Caco-2 (cell line): ENCODE measurements around the gene POLR2J3. TPM values are rescaled to one million over a fixed set of nuclear protein-coding genes. Genes with fewer than 3 reads are reported as not detected.
"Not testable (repeated sequence)": the region's sequence is repeated elsewhere in the genome, so short reads cannot be mapped to it uniquely, and the experiment has no call there.

Source experiments
- Bru-seq: library from RNA; stranded (reverse); fragments of 400-500 nt; gene quantifications from one replicate; lab custom pipeline; 2021; lab: Mats Ljungman, UMichigan
- BruChase-seq, 2 experiments: library from RNA; stranded (reverse); fragments of 400-500 nt; gene quantifications; one replicate each; lab custom pipeline; 2021; lab: Mats Ljungman, UMichigan
- BruUV-seq: library from RNA; stranded (reverse); fragments of 400-500 nt; replicated peaks from 2 replicates; lab custom pipeline; 2021; lab: Mats Ljungman, UMichigan
- CTCF ChIA-PET: fragments of 300-600 bp; sonication (Branson Sonifier 250); formaldehyde crosslinking; loops from one replicate; lab custom pipeline; 2022; ENCODE audit warnings: antibody characterized with exemption; lab: Charles Lee
- POLR2A ChIA-PET: fragments of 300-600 bp; sonication (Branson Sonifier 250); formaldehyde crosslinking; loops from one replicate; lab custom pipeline; 2022; ENCODE audit warnings: antibody characterized with exemption; lab: Charles Lee
- DNase-seq, 2 experiments: peaks; one replicate each; pipeline versions ENCODE4 v3.0.0 to v3.0.0-alpha.2; 2020 to 2022
- H3K27me3 ChIP-seq: replicated peaks from 2 replicates; pipeline ENCODE4 v1.6.0; 2011; ENCODE audit warnings: low read length; ENCODE audit not compliant: control insufficient read depth, insufficient read depth
- H3K36me3 ChIP-seq: 2 replicates; pipeline ENCODE4 v1.5.1; 2011; ENCODE audit warnings: low read length; ENCODE audit not compliant: control insufficient read depth, insufficient read depth
- H3K4me1 ChIP-seq: fragments of 250-450 bp; sonication (Bioruptor Pico); 2 replicates; pipeline ENCODE4 v1.5.1; 2020; ENCODE audit warnings: mild to moderate bottlenecking
- H3K4me3 ChIP-seq: 2 replicates; pipeline ENCODE4 v1.5.1; 2011; ENCODE audit warnings: low read depth, mild to moderate bottlenecking, control low read depth, low read length
- H3K9me3 ChIP-seq: fragments of 250-450 bp; sonication (Bioruptor Pico); 2 replicates; pipeline ENCODE4 v1.5.1; 2020; ENCODE audit warnings: mild to moderate bottlenecking, moderate library complexity
- H3K27ac Mint-ChIP-seq: one replicate; pipeline ENCODE4 v1.8.0; 2022; ENCODE audit warnings: mixed read lengths; ENCODE audit not compliant: unreplicated experiment
- H3K27me3 Mint-ChIP-seq: one replicate; pipeline ENCODE4 v1.8.0; 2022; ENCODE audit warnings: mixed read lengths; ENCODE audit not compliant: insufficient read depth, unreplicated experiment
- H3K36me3 Mint-ChIP-seq: one replicate; pipeline ENCODE4 v1.8.0; 2022; ENCODE audit warnings: mild to moderate bottlenecking, mixed read lengths; ENCODE audit not compliant: insufficient read depth, unreplicated experiment
- H3K4me1 Mint-ChIP-seq: one replicate; pipeline ENCODE4 v1.8.0; 2022; ENCODE audit warnings: low read depth, mixed read lengths; ENCODE audit not compliant: unreplicated experiment
- H3K4me3 Mint-ChIP-seq: one replicate; pipeline ENCODE4 v1.8.0; 2022; ENCODE audit warnings: mild to moderate bottlenecking, moderate library complexity, mixed read lengths; ENCODE audit not compliant: unreplicated experiment
- H3K9me3 Mint-ChIP-seq: one replicate; pipeline ENCODE4 v1.8.0; 2022; ENCODE audit warnings: mixed read lengths; ENCODE audit not compliant: unreplicated experiment
- CTCF ChIP-seq, 2 experiments: fragments of 200-600 bp in 1 of 2; IDR thresholded peaks; 1 replicate in 1 of 2; 2 replicates in 1 of 2; pipeline versions ENCODE4 v1.5.1 to v1.8.0; 2011 to 2022; ENCODE audit warnings: antibody characterized with exemption in 1 of 2, control low read depth in 1 of 2, inconsistent platforms in 1 of 2, low read depth in 1 of 2, low read length in 1 of 2, mild to moderate bottlenecking in 1 of 2, moderate library complexity in 1 of 2; ENCODE audit not compliant: insufficient read depth in 1 of 2, severe bottlenecking in 1 of 2, unreplicated experiment in 1 of 2
- intact Hi-C: fragments of 100-400 bp; cut with micrococcal nuclease; formaldehyde crosslinking; loops from one replicate; pipeline ENCODE4 v1.10.0; 2022; ENCODE audit not compliant: unreplicated experiment
- long read RNA-seq: library from polyadenylated mRNA; stranded (forward); transcript quantifications from one replicate; pipeline ENCODE4 v2.0.0, GENCODE V29; 2022
- total RNA-seq: library from RNA; stranded (reverse); gene quantifications from 2 replicates; pipeline ENCODE4 v1.2.3, GENCODE V29; 2022

POLR2J3 gene
- 34.4 and 37.4 TPM in 2 replicates for total RNA-seq
- percentile 75 among the genes with signal in this experiment for Bru-seq, nascent RNA
- percentile 78 among the genes with signal in this experiment for BruChase-seq, experiment 1, labeled RNA remaining after a 2-hour chase
- BruChase-seq, experiment 2, labeled RNA remaining after a 6-hour chase, result percentile 86 among the genes with signal in this experiment
- long read RNA-seq, full-length matches to known transcripts, result 25 of 26 reads
- long read RNA-seq, partial matches to known transcripts, result 0 of 26 reads
- long read RNA-seq, other reads (novel, unspliced or antisense), result 1 of 26 reads

- H3K36me3 Mint-ChIP-seq, H3K27ac Mint-ChIP-seq, intact Hi-C loops, H3K9me3 ChIP-seq, H3K9me3 Mint-ChIP-seq, H3K4me1 ChIP-seq, H3K4me1 Mint-ChIP-seq, H3K27me3 Mint-ChIP-seq, H3K27me3 ChIP-seq, H3K36me3 ChIP-seq, BruUV-seq: not testable (repeated sequence)
- peak; percentile 61 to 81 for TF ChIP-seq CTCF (IDR thresholded peaks at IDR 0.05; ENCODE audit: insufficient read depth in 1 of 2, low read depth in 1 of 2, low read length in 1 of 2, severe bottlenecking in 1 of 2, unreplicated experiment in 1 of 2)
- CTCF ChIA-PET, result interaction anchor here (0.6 to 0.9 kb wide), 3 partner anchors 176 to 529 kb away, joined by 3 to 5 read pairs (median 4); no protein-coding TSS in a partner anchor
- POLR2A ChIA-PET, result interaction anchor here (0.6 kb wide), 1 partner anchor 503 kb away, joined by 4 read pairs; the partner anchor contains the start of gene ARMC10
- H3K4me3 Mint-ChIP-seq, result peak within 1 kb of the TSS; percentile 67
- H3K4me3 ChIP-seq, result peak within 1 kb of the TSS; percentile 51
- DNase-seq, result peak; percentile 97 to 100
Observed at GRCh38 chr7:102572261-102573239, at the start of gene POLR2J3. TSS of gene POLR2J3 (minus strand) at chr7:102572583. CDS start at chr7:102572521, 62 bp downstream.

GRCh38 chr7:102618122-102618521 is 45.7 kb upstream of the POLR2J3 start:
- DNase-seq, H3K9me3 Mint-ChIP-seq, H3K27me3 ChIP-seq, H3K27me3 Mint-ChIP-seq, H3K27ac Mint-ChIP-seq, CTCF ChIA-PET, H3K4me3 ChIP-seq, POLR2A ChIA-PET, H3K36me3 ChIP-seq, intact Hi-C loops, H3K36me3 Mint-ChIP-seq, BruUV-seq, H3K4me1 Mint-ChIP-seq, H3K4me3 Mint-ChIP-seq, H3K9me3 ChIP-seq, H3K4me1 ChIP-seq: not testable (repeated sequence)

- BruUV-seq, H3K27me3 Mint-ChIP-seq, H3K36me3 ChIP-seq, CTCF ChIA-PET, H3K36me3 Mint-ChIP-seq, POLR2A ChIA-PET, H3K9me3 ChIP-seq, H3K27ac Mint-ChIP-seq, H3K4me1 ChIP-seq, H3K4me3 Mint-ChIP-seq, H3K9me3 Mint-ChIP-seq, H3K4me1 Mint-ChIP-seq, H3K27me3 ChIP-seq, intact Hi-C loops: not testable (repeated sequence)
- peak in 1 of 2 experiments; percentile 32 for DNase-seq
- H3K4me3 ChIP-seq, result peak within 1 kb of the TSS; percentile 40
Observed at GRCh38 chr7:102616507-102617125, 44.2 kb upstream of the POLR2J3 start, which contains the start of gene RASA4. TSS of gene RASA4 (minus strand) at chr7:102616756. CDS start at chr7:102616689, 67 bp downstream.

GRCh38 chr7:102615930-102616329 is 43.5 kb upstream of the POLR2J3 start:
- BruUV-seq, POLR2A ChIA-PET, DNase-seq, H3K36me3 Mint-ChIP-seq, H3K27me3 Mint-ChIP-seq, intact Hi-C loops, H3K4me1 ChIP-seq, H3K4me3 Mint-ChIP-seq, H3K4me3 ChIP-seq, H3K9me3 Mint-ChIP-seq, H3K4me1 Mint-ChIP-seq, H3K27me3 ChIP-seq, CTCF ChIA-PET, H3K9me3 ChIP-seq, H3K36me3 ChIP-seq, H3K27ac Mint-ChIP-seq: not testable (repeated sequence)

GRCh38 chr7:102614873-102615272 is 42.5 kb upstream of the POLR2J3 start:
- H3K9me3 ChIP-seq, H3K27me3 ChIP-seq, CTCF ChIA-PET, BruUV-seq, H3K36me3 ChIP-seq, DNase-seq, H3K4me3 Mint-ChIP-seq, H3K36me3 Mint-ChIP-seq, H3K4me3 ChIP-seq, POLR2A ChIA-PET, intact Hi-C loops, H3K4me1 Mint-ChIP-seq, H3K27ac Mint-ChIP-seq, H3K27me3 Mint-ChIP-seq, H3K4me1 ChIP-seq, H3K9me3 Mint-ChIP-seq: not testable (repeated sequence)
